GM19239 (cell line): ENCODE data around the gene FRS2.

ENCODE experiments used
- DNase-seq: peaks from one replicate; pipeline ENCODE4 v3.0.0; 2011; ENCODE audit warnings: low spot score; ENCODE audit not compliant: insufficient read length
- FAIRE-seq: peaks from 2 replicates; lab custom pipeline; 2011; peaks lifted over from hg19 to GRCh38; lab: Jason Lieb, UNC

Gene FRS2

GRCh38 chr12:69497308-69498026 is 27.3 kb downstream of the FRS2 start:
- DNase-seq, result peak; percentile 25
- FAIRE-seq, result peak; percentile 86

- DNase-seq (no peak), FAIRE-seq (no peak)
Measured at GRCh38 chr12:69500631-69501030, 30.4 kb downstream of the FRS2 start.

DNA sequence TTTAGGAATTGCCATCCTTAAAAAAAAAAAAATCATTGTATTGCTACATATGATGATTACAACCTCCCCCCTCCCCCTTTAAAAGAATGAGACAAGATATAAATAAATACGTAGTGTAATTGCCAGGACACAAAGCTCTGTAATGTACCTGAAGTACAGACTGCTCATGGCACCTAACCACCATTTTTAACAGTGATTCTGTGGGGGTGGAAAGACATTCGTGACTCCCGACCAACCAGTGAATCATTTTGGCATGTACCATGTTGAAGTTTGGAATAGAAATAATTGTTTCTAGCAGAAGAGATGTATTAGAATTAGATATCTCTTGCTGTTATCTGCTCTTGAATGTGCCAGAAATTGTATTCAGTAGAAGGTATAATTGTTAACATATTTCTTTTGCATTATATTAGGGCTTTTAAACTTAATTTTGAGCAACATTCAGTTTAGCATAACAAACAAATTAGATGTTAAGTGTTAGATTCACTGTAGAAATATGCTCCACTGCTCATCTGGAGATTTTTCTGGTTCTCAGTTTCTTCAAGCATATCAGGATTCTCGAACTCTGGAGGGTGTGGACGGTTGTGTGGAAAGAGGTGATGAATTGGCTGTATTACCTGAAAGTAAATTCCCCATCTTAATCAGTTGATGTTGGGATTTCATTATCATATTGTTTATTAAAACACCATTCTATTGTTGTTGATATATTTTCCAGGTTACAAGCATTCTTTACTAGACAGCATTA is 31.1 kb downstream of the FRS2 start:
- DNase-seq, result no peak
- FAIRE-seq, result no peak

- DNase-seq (no peak), FAIRE-seq (no peak)
Measured at GRCh38 chr12:69502345-69503081, 32.3 kb downstream of the FRS2 start.

- DNase-seq (no peak), FAIRE-seq (no peak)
Measured at GRCh38 chr12:69508091-69508490, 37.9 kb downstream of the FRS2 start.

DNA sequence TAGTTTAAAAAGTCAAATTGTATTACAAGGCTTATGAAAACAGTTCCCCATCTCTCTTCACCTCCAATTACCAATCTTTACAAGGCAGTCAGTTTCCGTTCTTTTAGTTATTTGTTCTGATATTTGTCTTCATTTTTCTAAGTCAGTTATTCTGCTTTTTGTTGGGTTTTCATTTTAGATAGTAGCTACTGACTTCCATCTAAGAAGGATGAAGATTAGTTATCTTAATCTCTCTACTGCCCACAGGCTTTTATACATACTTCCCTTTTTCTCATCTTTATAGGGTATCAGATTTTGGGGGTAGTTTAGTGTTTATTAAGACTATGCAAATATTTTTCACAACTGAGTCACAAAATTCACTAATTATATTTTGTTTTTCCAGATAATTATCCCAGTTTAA is 38.4 kb downstream of the FRS2 start:
- no peak for FAIRE-seq
- no peak for DNase-seq

GRCh38 chr12:69509308-69509736 is 39.1 kb downstream of the FRS2 start:
- DNase-seq, result no peak

DNA sequence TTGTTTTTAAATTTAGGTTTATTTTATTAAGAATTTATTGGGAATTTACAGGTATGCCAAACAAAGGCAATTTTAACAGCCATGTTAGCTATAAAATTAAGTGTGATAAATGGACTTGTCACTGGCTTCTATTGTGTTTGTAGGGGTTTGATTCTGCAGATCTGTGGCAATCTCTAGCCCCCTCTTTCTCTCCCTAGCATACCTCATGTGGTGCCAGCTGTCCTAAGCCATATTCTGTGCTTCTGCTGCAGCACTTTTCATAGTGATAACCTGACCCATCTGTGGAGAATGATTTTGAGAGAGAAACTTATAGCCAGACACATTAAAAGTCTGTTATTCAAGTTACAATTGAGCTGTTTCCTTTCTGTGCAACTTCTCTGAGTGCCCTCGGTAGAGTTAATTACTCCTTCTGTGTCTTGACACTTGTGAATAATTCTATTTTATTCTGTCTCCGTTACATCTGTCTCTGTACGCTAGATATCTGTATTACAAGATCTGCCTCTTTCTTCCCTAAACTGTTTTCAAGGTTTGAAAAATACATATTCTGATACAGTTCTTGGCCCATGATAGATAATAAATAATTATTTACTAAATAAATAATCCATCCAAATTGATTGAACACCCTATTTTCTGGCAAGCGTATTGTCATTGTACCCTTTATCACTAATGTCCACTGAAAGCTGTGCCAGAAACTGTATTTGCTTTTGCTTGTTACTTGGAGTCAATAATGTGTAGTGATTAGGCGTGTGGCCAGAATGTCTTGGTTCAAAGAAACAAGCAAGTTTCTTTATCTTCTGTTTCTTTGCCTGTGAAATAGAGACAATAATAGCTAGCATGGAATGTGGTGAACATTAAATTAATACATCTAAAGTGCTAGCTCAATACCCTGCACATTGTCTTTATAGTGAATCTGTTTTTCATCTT is 40.0 kb downstream of the FRS2 start:
- FAIRE-seq (no peak), DNase-seq (no peak)

More at GRCh38 chr12:69509308-69509736, 39.1 kb downstream of the FRS2 start:
- peak; percentile 59 for FAIRE-seq

GRCh38 chr12:69511016-69511415 is 40.8 kb downstream of the FRS2 start:
- DNase-seq (no peak), FAIRE-seq (no peak)

DNA sequence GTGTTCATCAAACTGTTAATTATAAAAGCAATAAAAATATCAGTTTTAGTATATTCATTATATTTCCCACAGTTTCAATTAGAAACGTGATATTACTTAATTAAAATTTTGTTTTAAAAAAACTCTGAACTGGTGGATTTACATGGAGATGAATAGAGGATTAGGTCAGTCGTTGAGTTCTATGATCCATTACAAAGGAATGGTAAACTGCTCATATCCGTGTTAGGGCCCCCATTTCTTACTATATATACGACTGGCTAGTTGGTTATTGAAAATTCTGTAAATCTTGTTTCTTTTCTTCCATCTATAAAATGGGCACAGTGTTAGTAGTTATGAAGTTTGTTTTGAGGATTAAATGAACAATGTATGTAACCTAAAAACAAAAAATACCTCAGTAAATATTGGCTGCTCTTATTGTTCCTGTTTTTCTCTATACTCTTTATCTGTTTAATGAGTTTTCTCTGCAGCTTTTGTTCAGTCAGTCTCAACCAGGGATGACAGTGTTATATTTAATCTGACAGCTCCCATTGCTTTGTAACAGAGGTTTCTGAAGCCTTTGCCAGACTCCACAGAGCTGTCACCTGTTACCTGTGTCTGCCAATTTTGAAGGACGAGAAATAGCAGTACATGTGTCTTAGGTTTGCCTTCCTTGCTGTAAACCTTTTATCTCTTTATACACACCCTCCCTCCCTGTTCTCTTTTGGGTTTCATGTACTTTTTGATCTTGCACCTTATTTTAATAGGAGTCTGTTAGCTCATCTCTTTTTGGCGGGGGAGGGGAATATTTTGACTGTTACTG is 41.5 kb downstream of the FRS2 start:
- FAIRE-seq (no peak), DNase-seq (no peak)

DNA sequence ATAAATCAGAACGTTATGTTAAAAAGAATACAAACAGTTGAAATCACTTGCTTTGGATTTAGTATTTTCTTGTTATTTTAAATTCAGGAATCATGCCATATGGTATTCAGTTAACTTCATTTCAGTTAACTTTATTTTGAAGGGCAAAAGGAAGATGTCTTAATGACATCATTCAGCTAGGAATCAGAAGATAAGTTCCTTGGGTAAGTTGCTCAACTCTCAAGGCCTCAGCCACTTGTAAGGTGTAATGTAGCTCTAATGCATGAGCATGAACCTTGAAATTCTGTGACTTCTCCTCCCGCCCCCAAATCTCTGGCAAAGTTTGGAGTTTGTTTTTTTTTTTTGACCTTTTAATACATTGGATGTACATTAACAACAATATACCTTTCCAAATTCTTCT is 42.6 kb downstream of the FRS2 start:
- FAIRE-seq (no peak), DNase-seq (no peak)

DNA sequence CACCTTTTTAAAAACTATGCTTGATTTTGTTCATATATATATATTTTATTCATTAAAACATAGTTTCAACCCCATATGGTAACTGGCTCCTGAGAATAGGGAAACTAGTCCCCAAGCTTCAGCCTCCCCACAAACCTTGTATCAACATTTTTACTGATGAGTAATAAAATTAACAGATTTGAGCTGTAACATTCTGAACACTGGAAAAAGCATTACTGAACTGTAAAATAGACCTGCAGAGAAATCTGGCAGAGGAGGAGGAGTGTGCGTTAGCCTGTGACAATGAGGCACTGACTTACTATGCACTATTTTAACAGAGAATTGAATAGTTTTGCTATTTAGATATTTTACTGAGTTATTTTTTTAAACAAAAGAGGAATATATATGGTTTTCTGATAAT is 43.1 kb downstream of the FRS2 start:
- no peak for FAIRE-seq

DNA sequence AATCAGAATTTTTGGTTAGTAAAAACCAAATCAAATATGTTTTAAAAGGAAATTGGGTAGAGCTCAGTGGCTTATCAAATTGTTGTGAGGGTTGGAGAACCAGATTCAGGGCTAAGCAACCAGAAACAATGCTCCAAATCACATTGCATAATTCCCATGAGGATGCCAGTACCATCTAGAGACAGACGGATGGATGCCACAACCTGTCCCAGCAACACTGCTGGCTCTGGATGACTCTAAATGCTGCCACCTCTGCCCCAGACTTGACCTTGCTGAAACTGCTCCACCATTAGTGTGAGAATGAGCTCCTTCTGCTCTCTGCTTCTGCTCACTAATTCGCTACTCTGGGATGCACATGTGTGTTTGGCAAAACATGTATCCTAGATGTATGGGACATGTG is 43.9 kb downstream of the FRS2 start:
- DNase-seq (no peak), FAIRE-seq (no peak)

More for the DNA sequence above, 43.1 kb downstream of the FRS2 start:
- no peak for DNase-seq

DNA sequence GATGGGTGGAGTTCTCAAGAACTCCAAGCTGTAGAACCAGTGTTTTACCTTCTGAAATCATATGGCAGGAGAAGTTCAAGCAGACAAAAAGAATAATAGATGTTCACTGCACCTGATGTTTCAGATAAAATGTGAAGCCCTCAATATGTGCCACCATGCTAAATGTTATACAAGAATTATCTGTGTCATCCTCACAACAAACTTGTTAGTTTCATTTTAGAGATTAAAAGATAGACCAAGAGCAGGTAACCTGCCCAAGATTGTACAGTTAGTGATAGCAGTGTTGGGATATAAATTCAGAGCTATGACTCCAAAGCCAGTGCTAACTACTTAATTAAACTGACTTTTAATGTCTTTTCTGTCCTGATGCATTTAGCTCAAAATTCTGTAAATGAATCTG is 44.7 kb downstream of the FRS2 start:
- FAIRE-seq, result no peak
- DNase-seq, result no peak

DNA sequence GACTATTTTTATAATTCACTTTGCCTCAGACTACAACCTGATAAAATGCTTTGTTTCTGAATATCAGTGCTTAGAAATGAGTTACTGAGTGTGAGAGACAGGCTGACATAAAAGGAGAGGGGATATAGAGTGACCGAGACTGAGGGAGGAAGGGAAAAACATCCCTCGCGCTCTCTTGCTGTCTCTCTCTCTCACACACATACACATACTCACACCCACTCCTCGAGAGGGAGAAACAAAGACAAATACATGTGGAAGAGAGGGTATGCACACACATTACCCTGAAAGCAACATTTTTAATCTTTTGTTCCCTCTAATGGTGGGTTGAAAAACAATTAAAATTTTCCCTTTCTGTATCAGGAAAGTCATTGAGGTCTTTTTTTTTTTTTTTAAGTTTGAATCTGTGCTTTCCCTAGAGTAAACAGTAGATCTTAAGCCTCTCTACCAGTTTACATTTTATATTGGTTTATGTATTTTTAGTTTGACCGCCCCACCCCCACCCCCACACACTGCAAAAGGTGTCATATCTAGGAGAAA is 45.3 kb downstream of the FRS2 start:
- FAIRE-seq (no peak), DNase-seq (no peak)

GRCh38 chr12:69516950-69517349 is 46.8 kb downstream of the FRS2 start:
- FAIRE-seq, result no peak
- DNase-seq, result no peak

DNA sequence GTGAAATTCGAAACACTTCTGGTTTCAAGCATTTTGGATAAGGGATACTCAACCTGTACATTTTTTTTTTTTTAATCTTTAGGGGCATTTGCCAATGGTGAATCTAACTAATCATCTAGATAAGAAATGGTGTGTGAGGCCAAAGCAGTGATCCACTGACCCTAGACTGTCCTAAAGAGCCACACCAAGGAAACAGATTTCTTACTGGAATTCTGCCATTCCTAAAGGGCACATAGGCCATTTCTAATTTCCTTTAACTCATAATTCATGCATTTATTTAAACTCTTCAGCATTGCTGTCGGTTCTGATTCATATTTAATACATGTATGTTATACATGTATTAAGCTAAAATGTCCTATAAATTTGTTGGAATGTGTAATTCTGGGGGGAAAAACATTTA is 47.2 kb downstream of the FRS2 start:
- FAIRE-seq, result no peak
- DNase-seq, result no peak

GRCh38 chr12:69519871-69520270 is 49.7 kb downstream of the FRS2 start:
- FAIRE-seq, result no peak
- DNase-seq, result no peak
